IPS-NIHi7 (cell line): Measurements from ENCODE around the gene SALL3.

Source experiments
- DNase-seq: peaks from one replicate; pipeline ENCODE4 v3.0.0; 2012; ENCODE audit warnings: mixed read lengths; ENCODE audit errors: extremely low spot score

The SALL3 gene

DNA sequence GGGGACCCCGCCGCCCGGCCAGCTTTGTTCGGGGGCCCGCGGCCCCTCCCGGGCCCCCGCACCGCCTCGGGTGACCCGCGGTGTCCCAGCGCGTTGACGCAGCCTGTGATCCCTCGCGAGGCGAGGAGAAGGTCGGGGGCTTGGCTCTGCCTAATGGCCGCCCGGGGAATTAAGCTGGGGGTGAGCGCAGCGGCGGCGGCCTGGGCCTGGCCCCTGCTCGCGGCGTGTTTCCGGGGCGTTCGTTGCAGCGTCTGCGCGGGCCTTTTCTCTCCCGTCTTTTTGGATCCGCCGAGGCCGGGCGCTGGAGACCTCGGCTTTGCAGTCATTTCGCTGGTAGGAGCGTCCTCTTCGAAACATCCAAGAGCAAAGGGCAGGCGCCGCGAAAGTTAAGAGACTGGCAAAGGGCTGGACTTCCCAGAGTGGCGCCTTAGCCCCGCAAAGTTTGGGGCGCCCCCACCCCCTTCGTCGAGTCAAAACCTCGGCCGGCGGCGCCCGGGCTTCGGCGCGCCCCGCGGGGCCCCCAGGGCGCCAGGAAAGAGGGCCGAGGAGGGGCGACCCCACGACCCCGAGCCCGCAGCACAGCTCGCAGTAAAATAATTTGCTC is 1.3 kb downstream of the SALL3 start:
- DNase-seq: no peak

DNA sequence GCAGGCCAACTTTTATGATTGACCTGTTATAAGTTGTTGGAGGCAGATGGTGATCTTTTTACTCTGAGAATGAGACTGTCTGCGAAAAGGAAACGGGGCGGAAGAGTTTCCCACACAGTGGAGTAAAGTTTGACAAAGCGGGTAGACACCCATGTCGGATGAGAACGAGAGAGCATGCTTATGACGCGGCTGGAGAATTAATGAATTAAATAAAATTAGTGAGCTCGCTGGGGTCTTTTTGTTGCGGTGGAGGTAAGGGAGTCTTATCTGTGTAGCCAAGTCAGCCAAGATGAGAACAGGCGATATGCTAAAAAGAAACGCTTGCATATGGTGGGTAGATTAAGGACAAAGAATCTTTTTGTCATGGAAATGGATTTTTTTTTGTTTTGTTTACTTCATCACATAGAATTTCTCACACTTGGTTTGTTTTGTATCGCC is 1.8 kb downstream of the SALL3 start:
- no peak for DNase-seq

GRCh38 chr18:78981989-78982620 is 2.5 kb downstream of the SALL3 start:
- DNase-seq: no peak

DNA sequence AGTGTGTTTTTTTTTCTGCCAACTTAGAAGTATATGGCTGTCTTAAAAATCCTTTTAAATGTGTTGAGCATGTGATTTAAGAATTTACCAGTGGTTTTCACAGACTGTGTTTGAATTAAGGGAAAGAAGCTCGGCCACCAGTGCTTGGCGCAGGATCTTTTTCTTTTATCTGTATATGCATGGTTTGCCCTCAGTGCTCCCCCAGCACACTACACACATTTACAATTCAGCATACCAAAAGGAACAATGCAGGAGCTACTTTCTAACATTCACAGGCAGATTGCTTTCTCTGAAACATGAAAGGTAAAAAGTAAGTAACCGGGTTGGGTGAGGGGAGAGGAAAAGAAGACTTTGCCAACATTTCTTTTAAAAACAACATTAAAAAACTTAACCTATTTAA is 3.9 kb downstream of the SALL3 start:
- DNase-seq: no peak

GRCh38 chr18:78984941-78985784 is 5.5 kb downstream of the SALL3 start:
- DNase-seq: peak; percentile 61

DNA sequence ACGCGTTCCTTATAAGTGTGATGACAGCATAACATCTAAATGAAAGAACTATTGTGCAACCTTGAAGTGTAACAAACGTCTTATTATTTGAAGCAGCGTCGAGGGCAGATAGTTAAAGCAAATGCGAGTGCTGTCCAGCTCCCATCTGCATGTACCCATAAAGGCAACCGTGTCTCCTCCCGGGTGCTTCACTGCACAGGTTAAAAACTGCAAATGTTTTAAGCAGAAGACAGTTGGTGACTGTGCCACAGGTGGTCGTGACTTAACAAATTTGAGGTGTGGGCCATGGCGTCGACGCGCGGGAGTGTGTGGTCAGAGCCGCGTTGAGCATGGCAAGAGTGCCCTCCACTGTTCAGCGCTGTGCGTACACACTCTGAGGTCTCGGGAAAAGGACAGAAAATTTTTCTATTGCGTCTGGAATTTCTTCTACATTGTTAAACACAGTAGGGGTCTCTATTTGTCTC is 6.4 kb downstream of the SALL3 start:
- DNase-seq: no peak

- no peak for DNase-seq
Measured at GRCh38 chr18:78991446-78991845, 11.8 kb downstream of the SALL3 start.

- no peak for DNase-seq
Measured at GRCh38 chr18:78992041-78993011, 12.7 kb downstream of the SALL3 start.

GRCh38 chr18:78993014-78993926 is 13.7 kb downstream of the SALL3 start:
- no peak for DNase-seq

GRCh38 chr18:78994000-78994399 is 14.4 kb downstream of the SALL3 start:
- no peak for DNase-seq

DNA sequence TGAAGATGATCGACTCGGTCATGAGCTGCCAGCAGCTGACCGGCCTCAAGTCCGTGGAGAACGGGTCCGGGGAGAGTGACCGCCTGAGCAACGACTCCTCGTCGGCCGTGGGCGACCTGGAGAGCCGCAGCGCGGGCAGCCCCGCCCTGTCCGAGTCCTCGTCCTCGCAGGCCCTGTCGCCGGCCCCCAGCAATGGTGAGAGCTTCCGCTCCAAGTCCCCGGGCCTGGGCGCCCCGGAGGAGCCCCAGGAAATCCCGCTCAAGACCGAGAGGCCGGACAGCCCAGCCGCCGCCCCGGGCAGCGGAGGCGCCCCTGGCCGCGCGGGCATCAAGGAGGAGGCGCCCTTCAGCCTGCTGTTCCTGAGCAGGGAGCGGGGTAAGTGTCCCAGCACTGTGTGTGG is 14.9 kb downstream of the SALL3 start:
- no peak for DNase-seq

DNA sequence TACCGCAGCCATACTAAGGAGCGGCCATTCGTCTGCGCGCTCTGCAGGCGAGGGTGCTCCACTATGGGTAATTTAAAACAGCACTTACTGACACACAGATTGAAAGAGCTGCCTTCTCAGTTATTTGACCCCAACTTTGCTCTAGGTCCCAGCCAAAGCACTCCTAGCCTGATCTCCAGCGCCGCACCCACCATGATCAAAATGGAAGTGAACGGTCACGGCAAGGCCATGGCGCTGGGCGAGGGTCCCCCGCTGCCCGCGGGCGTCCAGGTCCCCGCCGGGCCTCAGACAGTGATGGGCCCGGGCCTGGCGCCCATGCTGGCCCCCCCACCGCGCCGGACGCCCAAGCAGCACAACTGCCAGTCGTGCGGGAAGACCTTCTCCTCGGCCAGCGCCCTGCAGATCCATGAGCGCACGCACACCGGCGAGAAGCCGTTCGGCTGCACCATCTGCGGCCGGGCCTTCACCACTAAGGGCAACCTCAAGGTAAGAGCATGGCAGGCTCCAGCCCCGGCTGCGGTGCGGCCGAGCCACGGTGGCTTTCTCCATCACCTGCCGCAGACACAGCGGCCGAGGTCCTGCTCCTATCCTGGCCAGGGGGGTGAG is 15.5 kb downstream of the SALL3 start:
- DNase-seq: no peak

GRCh38 chr18:78995740-78996395 is 16.2 kb downstream of the SALL3 start:
- DNase-seq: no peak

DNA sequence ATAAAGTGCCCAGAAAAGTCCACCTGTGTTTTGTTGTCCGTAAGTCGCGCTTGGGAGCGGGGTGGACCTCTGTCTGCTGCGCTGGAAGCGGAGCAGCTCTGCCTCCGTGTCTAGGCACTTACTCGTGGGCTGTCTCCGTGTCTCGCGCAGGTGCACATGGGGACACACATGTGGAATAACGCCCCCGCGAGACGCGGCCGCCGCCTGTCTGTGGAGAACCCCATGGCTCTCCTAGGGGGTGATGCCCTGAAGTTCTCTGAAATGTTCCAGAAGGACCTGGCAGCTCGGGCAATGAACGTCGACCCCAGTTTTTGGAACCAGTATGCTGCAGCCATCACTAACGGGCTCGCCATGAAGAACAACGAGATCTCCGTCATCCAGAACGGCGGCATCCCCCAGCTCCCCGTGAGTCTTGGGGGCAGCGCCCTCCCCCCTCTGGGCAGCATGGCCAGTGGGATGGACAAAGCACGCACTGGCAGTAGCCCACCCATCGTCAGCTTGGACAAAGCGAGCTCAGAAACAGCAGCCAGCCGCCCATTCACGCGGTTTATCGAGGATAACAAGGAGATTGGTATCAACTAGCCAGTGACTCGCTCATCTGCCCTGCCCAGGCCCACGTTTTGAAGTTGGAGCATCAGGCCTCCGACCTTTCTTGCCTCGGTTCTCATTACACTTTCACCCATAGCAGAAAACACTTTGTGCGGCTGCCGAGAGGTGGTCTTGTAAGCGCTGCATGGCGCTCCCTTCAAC is 17.3 kb downstream of the SALL3 start:
- no peak for DNase-seq

GRCh38 chr18:78998371-78999071 is 18.9 kb downstream of the SALL3 start:
- no peak for DNase-seq

DNA sequence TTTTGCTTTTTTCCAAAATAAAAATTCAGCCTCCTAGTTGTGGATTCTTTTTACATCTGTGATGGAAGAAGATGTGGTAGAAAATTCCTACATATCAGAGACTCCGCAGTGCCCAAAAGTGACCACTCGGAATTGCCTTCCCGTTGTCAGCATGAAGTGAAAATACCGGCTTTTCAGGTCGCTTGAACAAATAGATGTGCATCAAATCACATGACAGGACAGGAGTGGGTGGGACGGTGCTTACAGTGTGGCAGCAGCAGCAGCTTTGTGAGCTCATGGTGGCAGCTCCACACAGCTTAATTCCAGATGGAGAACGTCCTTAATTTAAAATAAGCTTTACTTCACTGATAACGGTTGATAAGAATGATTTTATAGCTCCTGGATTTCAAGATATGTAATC is 20.3 kb downstream of the SALL3 start:
- no peak for DNase-seq

DNA sequence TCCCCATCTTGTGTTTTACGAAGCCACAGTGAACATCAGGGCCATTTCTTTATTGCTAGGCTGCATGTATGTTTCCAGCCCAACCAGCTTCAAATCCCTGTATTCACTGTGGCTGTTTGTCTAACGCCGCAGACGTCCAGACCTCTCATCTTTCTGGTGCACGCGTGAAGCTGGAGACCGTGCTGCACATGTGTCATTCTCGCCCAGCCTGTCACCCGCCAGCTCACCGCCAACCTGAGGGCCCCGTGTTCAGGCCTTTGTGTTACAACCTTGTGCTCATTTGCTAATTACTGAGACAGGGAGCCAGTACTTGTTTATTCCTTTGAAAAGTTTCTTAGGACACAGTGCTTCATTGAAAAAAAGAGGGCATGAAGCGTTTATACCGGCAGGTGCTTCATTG is 21.4 kb downstream of the SALL3 start:
- DNase-seq: no peak

DNA sequence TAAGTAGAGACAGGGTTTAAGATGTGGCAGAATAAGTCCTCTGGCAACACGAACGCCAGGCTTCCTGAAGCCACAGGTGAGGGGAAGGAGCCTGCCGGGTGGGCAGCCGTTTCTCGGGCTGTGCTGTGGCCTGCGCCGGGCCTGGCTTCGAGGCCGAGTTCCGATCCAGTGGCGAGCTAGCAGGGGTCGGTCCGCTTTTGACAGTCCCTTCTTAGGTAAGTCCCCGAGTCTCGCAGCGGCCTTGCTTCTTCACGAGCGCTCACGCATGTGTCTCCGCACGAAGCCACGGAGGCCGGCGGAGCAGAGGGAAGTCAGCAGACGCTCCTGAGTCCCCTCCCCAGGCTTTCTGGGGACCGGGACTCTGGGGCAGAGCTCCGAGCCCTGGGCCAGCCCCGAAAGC is 26.0 kb downstream of the SALL3 start:
- DNase-seq: no peak
